Activated naive CD8-positive, alpha-beta T cell (primary cell): ENCODE data around the gene CHRNB4.
A peak's percentile ranks its signal among the peaks of the same experiment; 100 is the strongest.
"Not testable (repeated sequence)": the region's sequence is repeated elsewhere in the genome, so short reads cannot be mapped to it uniquely, and the experiment has no call there.

Source experiments
- H3K27ac Mint-ChIP-seq: one replicate; pipeline ENCODE4 v1.8.0; 2021; ENCODE audit warnings: mixed read lengths
- H3K27me3 Mint-ChIP-seq: one replicate; pipeline ENCODE4 v1.8.0; 2021; ENCODE audit warnings: mixed read lengths
- H3K36me3 Mint-ChIP-seq: one replicate; pipeline ENCODE4 v1.8.0; 2021; ENCODE audit warnings: mixed read lengths
- H3K4me1 Mint-ChIP-seq: one replicate; pipeline ENCODE4 v1.8.0; 2021; ENCODE audit warnings: low read depth, mixed read lengths
- H3K4me3 Mint-ChIP-seq: one replicate; pipeline ENCODE4 v1.8.0; 2021; ENCODE audit warnings: mild to moderate bottlenecking, mixed read lengths
- H3K9me3 Mint-ChIP-seq: one replicate; pipeline ENCODE4 v1.8.0; 2021; ENCODE audit warnings: low read depth, mixed read lengths

The CHRNB4 gene

GRCh38 chr15:78641102-78641748, at the start of gene CHRNB4:
CHRNB4 (minus strand) TSS chr15:78641210; CDS start chr15:78641133, 77 bp downstream.
- H3K36me3 Mint-ChIP-seq: no peaks in the 10 kb centered on the region
- H3K27me3 Mint-ChIP-seq: peaks cover 1% of the 10 kb centered on the region
- H3K4me1 Mint-ChIP-seq: peaks cover 6% of the 10 kb centered on the region
- H3K27ac Mint-ChIP-seq: no peak within 1 kb of the TSS
- peak within 1 kb of the TSS; percentile 73 for H3K4me3 Mint-ChIP-seq
- H3K9me3 Mint-ChIP-seq: no peaks in the 10 kb centered on the region

- no peak overlapping the region for H3K27ac Mint-ChIP-seq
- H3K9me3 Mint-ChIP-seq: peaks cover under 1% of the 10 kb centered on the region
- peaks cover 9% of the 10 kb centered on the region for H3K4me1 Mint-ChIP-seq
- no peaks in the 10 kb centered on the region for H3K36me3 Mint-ChIP-seq
- H3K27me3 Mint-ChIP-seq: peaks cover 2% of the 10 kb centered on the region
- no peak overlapping the region for H3K4me3 Mint-ChIP-seq
These were observed 48.6 kb upstream of the CHRNB4 start for GRCh38 chr15:78689626-78690025.

- Mint-ChIP-seq H3K36me3 (no peaks in the 10 kb centered on the region), H3K27ac (no peak overlapping the region), H3K4me1 (peaks cover 9% of the 10 kb centered on the region), H3K27me3 (peaks cover 2% of the 10 kb centered on the region), H3K4me3 (no peak overlapping the region), H3K9me3 (peaks cover 3% of the 10 kb centered on the region)
These were observed 44.9 kb upstream of the CHRNB4 start for GRCh38 chr15:78685925-78686324.

- no peaks in the 10 kb centered on the region for H3K36me3 Mint-ChIP-seq
- peaks cover 2% of the 10 kb centered on the region for H3K27me3 Mint-ChIP-seq
- H3K9me3 Mint-ChIP-seq: peaks cover 3% of the 10 kb centered on the region
- H3K4me3 Mint-ChIP-seq: no peak overlapping the region
- no peak overlapping the region for H3K27ac Mint-ChIP-seq
- peaks cover 9% of the 10 kb centered on the region for H3K4me1 Mint-ChIP-seq
These were observed 44.3 kb upstream of the CHRNB4 start for GRCh38 chr15:78685159-78685921.

GRCh38 chr15:78684657-78685056, 43.6 kb upstream of the CHRNB4 start:
- no peak overlapping the region for H3K4me3 Mint-ChIP-seq
- H3K27ac Mint-ChIP-seq: no peak overlapping the region
- H3K36me3 Mint-ChIP-seq: no peaks in the 10 kb centered on the region
- H3K27me3 Mint-ChIP-seq: peaks cover 2% of the 10 kb centered on the region
- H3K9me3 Mint-ChIP-seq: peaks cover 3% of the 10 kb centered on the region
- peaks cover 9% of the 10 kb centered on the region for H3K4me1 Mint-ChIP-seq

GRCh38 chr15:78683599-78683998, 42.6 kb upstream of the CHRNB4 start:
- not testable (repeated sequence) for H3K27me3 Mint-ChIP-seq, H3K9me3 Mint-ChIP-seq, H3K4me1 Mint-ChIP-seq, H3K27ac Mint-ChIP-seq, H3K4me3 Mint-ChIP-seq, H3K36me3 Mint-ChIP-seq

GRCh38 chr15:78682693-78683410, 41.8 kb upstream of the CHRNB4 start:
- peaks cover 2% of the 10 kb centered on the region for H3K27me3 Mint-ChIP-seq
- peaks cover 9% of the 10 kb centered on the region for H3K4me1 Mint-ChIP-seq
- H3K27ac Mint-ChIP-seq: no peak overlapping the region
- no peaks in the 10 kb centered on the region for H3K36me3 Mint-ChIP-seq
- peaks cover 3% of the 10 kb centered on the region for H3K9me3 Mint-ChIP-seq
- H3K4me3 Mint-ChIP-seq: no peak overlapping the region

- no peak overlapping the region for H3K4me3 Mint-ChIP-seq
- no peaks in the 10 kb centered on the region for H3K36me3 Mint-ChIP-seq
- no peak overlapping the region for H3K27ac Mint-ChIP-seq
- H3K27me3 Mint-ChIP-seq: no peaks in the 10 kb centered on the region
- peaks cover 3% of the 10 kb centered on the region for H3K9me3 Mint-ChIP-seq
- H3K4me1 Mint-ChIP-seq: peaks cover 9% of the 10 kb centered on the region
These were observed 41.1 kb upstream of the CHRNB4 start for GRCh38 chr15:78682004-78682651.

GRCh38 chr15:78681281-78682003, 40.4 kb upstream of the CHRNB4 start:
- Mint-ChIP-seq H3K9me3 (peaks cover 3% of the 10 kb centered on the region), H3K4me1 (peaks cover 9% of the 10 kb centered on the region), H3K4me3 (no peak overlapping the region), H3K36me3 (no peaks in the 10 kb centered on the region), H3K27ac (no peak overlapping the region), H3K27me3 (no peaks in the 10 kb centered on the region)

- peaks cover 3% of the 10 kb centered on the region for H3K9me3 Mint-ChIP-seq
- H3K36me3 Mint-ChIP-seq: no peaks in the 10 kb centered on the region
- H3K4me1 Mint-ChIP-seq: peaks cover 3% of the 10 kb centered on the region
- H3K27ac Mint-ChIP-seq: no peak overlapping the region
- no peaks in the 10 kb centered on the region for H3K27me3 Mint-ChIP-seq
- no peak overlapping the region for H3K4me3 Mint-ChIP-seq
These were observed 39.5 kb upstream of the CHRNB4 start for GRCh38 chr15:78680431-78681075.

GRCh38 chr15:78679089-78679511, 38.1 kb upstream of the CHRNB4 start:
- Mint-ChIP-seq H3K36me3 (no peaks in the 10 kb centered on the region), H3K4me3 (no peak overlapping the region), H3K27ac (no peak overlapping the region), H3K9me3 (no peaks in the 10 kb centered on the region), H3K4me1 (no peaks in the 10 kb centered on the region), H3K27me3 (no peaks in the 10 kb centered on the region)

- no peaks in the 10 kb centered on the region for H3K36me3 Mint-ChIP-seq
- H3K27me3 Mint-ChIP-seq: no peaks in the 10 kb centered on the region
- no peaks in the 10 kb centered on the region for H3K9me3 Mint-ChIP-seq
- H3K4me3 Mint-ChIP-seq: no peak overlapping the region
- H3K4me1 Mint-ChIP-seq: no peaks in the 10 kb centered on the region
- H3K27ac Mint-ChIP-seq: no peak overlapping the region
These were observed 35.6 kb upstream of the CHRNB4 start for GRCh38 chr15:78676424-78677110.

- Mint-ChIP-seq H3K4me1 (no peaks in the 10 kb centered on the region), H3K27me3 (no peaks in the 10 kb centered on the region), H3K27ac (no peak overlapping the region), H3K4me3 (no peak overlapping the region), H3K9me3 (no peaks in the 10 kb centered on the region), H3K36me3 (no peaks in the 10 kb centered on the region)
These were observed 34.8 kb upstream of the CHRNB4 start for GRCh38 chr15:78675617-78676360.
